ENCODE data around the gene NUDT6.
"Not testable (repeated sequence)": the region's sequence is repeated elsewhere in the genome, so short reads cannot be mapped to it uniquely, and the experiment has no call there.

NUDT6 gene

GRCh38 chr4:122921971-122922876 is at the start of gene NUDT6:
TSS of gene NUDT6 (minus strand) at chr4:122922597. CDS start at chr4:122922572, 25 bp downstream.
- DNase-seq (ENCODE audit: low read depth), result peak; percentile 2

GRCh38 chr4:122968227-122968812 is 45.9 kb upstream of the NUDT6 start:
- no peak for DNase-seq (ENCODE audit: low read depth)

- DNase-seq (ENCODE audit: low read depth), result no peak
Observed at GRCh38 chr4:122967231-122967630, 44.8 kb upstream of the NUDT6 start.

GRCh38 chr4:122966201-122966600 is 43.8 kb upstream of the NUDT6 start:
- DNase-seq (ENCODE audit: low read depth), result no peak

- no peak for DNase-seq (ENCODE audit: low read depth)
Observed at GRCh38 chr4:122963216-122963615, 40.8 kb upstream of the NUDT6 start.

- no peak for DNase-seq (ENCODE audit: low read depth)
Observed at GRCh38 chr4:122960611-122961000, 38.2 kb upstream of the NUDT6 start.

- DNase-seq (ENCODE audit: low read depth), result no peak
Observed at GRCh38 chr4:122959981-122960610, 37.7 kb upstream of the NUDT6 start.

GRCh38 chr4:122959441-122959840 is 37.0 kb upstream of the NUDT6 start:
- no peak for DNase-seq (ENCODE audit: low read depth)

- no peak for DNase-seq (ENCODE audit: low read depth)
Observed at GRCh38 chr4:122958505-122958904, 36.1 kb upstream of the NUDT6 start.

GRCh38 chr4:122953924-122954323 is 31.5 kb upstream of the NUDT6 start:
- no peak for DNase-seq (ENCODE audit: low read depth)

- no peak for DNase-seq (ENCODE audit: low read depth)
Observed at GRCh38 chr4:122952028-122952427, 29.6 kb upstream of the NUDT6 start.

GRCh38 chr4:122948671-122949070 is 26.3 kb upstream of the NUDT6 start:
- no peak for DNase-seq (ENCODE audit: low read depth)

- DNase-seq (ENCODE audit: low read depth), result no peak
Observed at GRCh38 chr4:122946142-122946541, 23.7 kb upstream of the NUDT6 start.

- not testable (repeated sequence) for DNase-seq (ENCODE audit: low read depth)
Observed at GRCh38 chr4:122945136-122945535, 22.7 kb upstream of the NUDT6 start.

- no peak for DNase-seq (ENCODE audit: low read depth)
Observed at GRCh38 chr4:122932763-122933162, 10.4 kb upstream of the NUDT6 start.

- DNase-seq (ENCODE audit: low read depth), result no peak
Observed at GRCh38 chr4:122930862-122931261, 8.5 kb upstream of the NUDT6 start.

- no peak for DNase-seq (ENCODE audit: low read depth)
Observed at GRCh38 chr4:122928930-122929329, 6.5 kb upstream of the NUDT6 start.

GRCh38 chr4:122922877-122923511 is 597 bp upstream of the NUDT6 start:
- DNase-seq (ENCODE audit: low read depth), result peak; percentile 72

- DNase-seq (ENCODE audit: low read depth), result no peak
Observed at GRCh38 chr4:122921300-122921699, 1.1 kb downstream of the NUDT6 start.

- DNase-seq (ENCODE audit: low read depth), result no peak
Observed at GRCh38 chr4:122920473-122920872, 1.9 kb downstream of the NUDT6 start.

- no peak for DNase-seq (ENCODE audit: low read depth)
Observed at GRCh38 chr4:122917731-122918130, 4.7 kb downstream of the NUDT6 start.

- no peak for DNase-seq (ENCODE audit: low read depth)
Observed at GRCh38 chr4:122914938-122915337, 7.5 kb downstream of the NUDT6 start.
